ENCODE results near the gene SPATA6L. TPM values are rescaled to one million over a fixed set of nuclear protein-coding genes. Genes with fewer than 3 reads are reported as not detected.

SPATA6L gene
- total and polyA plus RNA-seq, 2 experiments from 2014 or later = 1.7 to 1.9 TPM

DNA sequence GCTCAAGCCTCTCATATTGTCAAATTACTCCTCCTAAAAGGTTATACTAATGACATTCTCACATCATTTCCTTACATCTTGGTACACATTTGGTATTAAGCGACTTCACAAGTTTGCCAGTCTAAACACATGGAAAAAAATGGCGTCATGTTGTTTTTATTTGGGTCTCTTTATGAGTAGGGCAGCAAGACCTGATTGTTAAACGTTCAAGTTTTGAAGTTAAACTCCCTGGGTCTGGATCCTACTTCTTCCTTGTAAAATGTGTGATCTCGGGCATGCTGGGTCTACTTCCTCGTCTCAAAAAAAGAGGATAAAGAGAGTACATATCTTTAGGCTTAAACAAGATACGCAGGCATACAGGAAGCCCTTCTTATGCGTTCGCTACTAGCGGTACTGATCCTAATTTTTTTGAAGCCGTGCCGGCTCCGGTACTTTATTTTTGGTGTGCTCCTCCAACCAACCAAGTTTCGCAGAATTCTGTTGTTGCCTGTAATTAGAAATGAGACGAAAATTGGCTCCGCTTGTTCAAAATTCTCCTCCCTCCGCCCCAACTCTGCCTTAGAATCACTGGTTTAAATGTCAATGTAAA, 12.5 kb upstream of the SPATA6L start:
- Mint-ChIP-seq H3K27ac (no peak overlapping the region), H3K4me3 (no peak overlapping the region), H3K36me3 (ENCODE audit: low read depth) (no peaks in the 10 kb centered on the region), H3K9me3 (no peaks in the 10 kb centered on the region), H3K27me3 (ENCODE audit: insufficient read depth, low read depth, poor library complexity) (peaks cover 3% of the 10 kb centered on the region), H3K4me1 (no peaks in the 10 kb centered on the region; the same call in 2 of the 3 replicates)
- Histone ChIP-seq H3K79me2 (replicated peaks; ENCODE audit: insufficient read depth) (peaks cover 37% of the 10 kb centered on the region), H3K4me1 (ENCODE audit: insufficient read depth) (peaks cover 24% of the 10 kb centered on the region), H3K27me3 (ENCODE audit: insufficient read depth) (no peaks in the 10 kb centered on the region), H2AFZ (peak overlapping the region; percentile 16; the same call in 1 of the 2 replicates), H3K27ac (ENCODE audit: low read depth) (peak overlapping the region; percentile 99), H3K36me3 (ENCODE audit: insufficient read depth) (no peaks in the 10 kb centered on the region), H3K9me2 (ENCODE audit: insufficient read depth) (no peaks in the 10 kb centered on the region), H3K4me2 (peak overlapping the region; percentile 79), H4K20me1 (replicated peaks; ENCODE audit: insufficient read depth) (no peaks in the 10 kb centered on the region), H3F3A (replicated peaks; ENCODE audit: low read depth) (peaks cover 7% of the 10 kb centered on the region), H3K4me3 (peak overlapping the region; percentile 94)
- peak; percentile 43 for DNase-seq (ENCODE audit: low spot score)
- TF ChIP-seq REST (IDR thresholded peaks at IDR 0.05; ENCODE audit: unreplicated experiment) (no peak), EZH2 (IDR thresholded peaks at IDR 0.05; ENCODE audit: low read depth, unreplicated experiment) (no peak), CREB1 (CRISPR knock-in tag; IDR thresholded peaks at IDR 0.05; ENCODE audit: low read depth) (no peak), JUNB (IDR thresholded peaks at IDR 0.05; ENCODE audit: unreplicated experiment) (no peak), ZNF331 (CRISPR knock-in tag; IDR thresholded peaks at IDR 0.05; ENCODE audit: low read depth) (no peak)
- TF ChIP-seq, protein P1, sequence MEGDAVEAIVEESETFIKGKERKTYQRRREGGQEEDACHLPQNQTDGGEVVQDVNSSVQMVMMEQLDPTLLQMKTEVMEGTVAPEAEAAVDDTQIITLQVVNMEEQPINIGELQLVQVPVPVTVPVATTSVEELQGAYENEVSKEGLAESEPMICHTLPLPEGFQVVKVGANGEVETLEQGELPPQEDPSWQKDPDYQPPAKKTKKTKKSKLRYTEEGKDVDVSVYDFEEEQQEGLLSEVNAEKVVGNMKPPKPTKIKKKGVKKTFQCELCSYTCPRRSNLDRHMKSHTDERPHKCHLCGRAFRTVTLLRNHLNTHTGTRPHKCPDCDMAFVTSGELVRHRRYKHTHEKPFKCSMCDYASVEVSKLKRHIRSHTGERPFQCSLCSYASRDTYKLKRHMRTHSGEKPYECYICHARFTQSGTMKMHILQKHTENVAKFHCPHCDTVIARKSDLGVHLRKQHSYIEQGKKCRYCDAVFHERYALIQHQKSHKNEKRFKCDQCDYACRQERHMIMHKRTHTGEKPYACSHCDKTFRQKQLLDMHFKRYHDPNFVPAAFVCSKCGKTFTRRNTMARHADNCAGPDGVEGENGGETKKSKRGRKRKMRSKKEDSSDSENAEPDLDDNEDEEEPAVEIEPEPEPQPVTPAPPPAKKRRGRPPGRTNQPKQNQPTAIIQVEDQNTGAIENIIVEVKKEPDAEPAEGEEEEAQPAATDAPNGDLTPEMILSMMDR (conservative IDR thresholded peaks at IDR 0.05; ENCODE audit: low read depth in 2 of 2) = no peak
- ATAC-seq = peak; percentile 9

DNA sequence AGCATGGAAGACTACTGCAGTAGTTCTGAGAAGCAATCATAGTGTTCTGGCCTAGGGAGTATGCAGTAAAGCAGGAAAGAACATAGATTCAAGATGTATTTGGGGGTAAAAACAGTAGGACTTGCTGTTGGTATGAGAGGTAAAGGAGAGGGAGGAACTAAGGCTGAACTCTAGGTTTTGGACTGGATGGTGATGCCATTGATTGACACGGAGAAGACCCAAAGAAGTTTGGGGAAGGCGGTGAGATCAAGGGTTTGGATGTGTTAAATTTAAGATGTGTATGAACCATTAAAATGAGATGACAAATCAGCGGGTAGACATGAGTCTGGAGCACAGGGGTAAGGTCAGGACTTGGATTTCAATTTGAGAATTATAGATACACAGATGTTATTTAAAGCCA, 11.1 kb upstream of the SPATA6L start:
- Histone ChIP-seq H3F3A (replicated peaks; ENCODE audit: low read depth) (peaks cover 7% of the 10 kb centered on the region), H3K27ac (ENCODE audit: low read depth) (peak overlapping the region; percentile 99), H4K20me1 (replicated peaks; ENCODE audit: insufficient read depth) (no peaks in the 10 kb centered on the region), H3K4me3 (0 out of 2 replicates have a peak overlapping the region, but pooled peaks have one; percentile 94), H3K4me1 (ENCODE audit: insufficient read depth) (peaks cover 24% of the 10 kb centered on the region), H2AFZ (peak overlapping the region; percentile 54; the same call in 1 of the 2 replicates), H3K9me2 (ENCODE audit: insufficient read depth) (no peaks in the 10 kb centered on the region), H3K27me3 (ENCODE audit: insufficient read depth) (no peaks in the 10 kb centered on the region), H3K4me2 (peak overlapping the region; percentile 79; the same call in 1 of the 2 replicates), H3K36me3 (ENCODE audit: insufficient read depth) (no peaks in the 10 kb centered on the region), H3K79me2 (replicated peaks; ENCODE audit: insufficient read depth) (peaks cover 25% of the 10 kb centered on the region)
- ATAC-seq (no peak), DNase-seq (ENCODE audit: low spot score) (no peak)
- Mint-ChIP-seq H3K27me3 (ENCODE audit: insufficient read depth, low read depth, poor library complexity) (peaks cover 3% of the 10 kb centered on the region), H3K36me3 (ENCODE audit: low read depth) (no peaks in the 10 kb centered on the region), H3K9me3 (no peaks in the 10 kb centered on the region), H3K27ac (no peak overlapping the region), H3K4me3 (no peak overlapping the region), H3K4me1 (no peaks in the 10 kb centered on the region; the same call in 2 of the 3 replicates)
- TF ChIP-seq REST (IDR thresholded peaks at IDR 0.05; ENCODE audit: unreplicated experiment) = no peak
- TF ChIP-seq ZNF114 (CRISPR knock-in tag; IDR thresholded peaks at IDR 0.05) = no peak
- TF ChIP-seq NANOG (IDR thresholded peaks at IDR 0.05; ENCODE audit: borderline replicate concordance) = no peak
- TF ChIP-seq ZNF331 (CRISPR knock-in tag; IDR thresholded peaks at IDR 0.05; ENCODE audit: low read depth) = no peak
- TF ChIP-seq, protein P2, sequence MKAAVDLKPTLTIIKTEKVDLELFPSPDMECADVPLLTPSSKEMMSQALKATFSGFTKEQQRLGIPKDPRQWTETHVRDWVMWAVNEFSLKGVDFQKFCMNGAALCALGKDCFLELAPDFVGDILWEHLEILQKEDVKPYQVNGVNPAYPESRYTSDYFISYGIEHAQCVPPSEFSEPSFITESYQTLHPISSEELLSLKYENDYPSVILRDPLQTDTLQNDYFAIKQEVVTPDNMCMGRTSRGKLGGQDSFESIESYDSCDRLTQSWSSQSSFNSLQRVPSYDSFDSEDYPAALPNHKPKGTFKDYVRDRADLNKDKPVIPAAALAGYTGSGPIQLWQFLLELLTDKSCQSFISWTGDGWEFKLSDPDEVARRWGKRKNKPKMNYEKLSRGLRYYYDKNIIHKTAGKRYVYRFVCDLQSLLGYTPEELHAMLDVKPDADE (IDR thresholded peaks at IDR 0.05) = no peak
- no peak for TF ChIP-seq CREB1 (CRISPR knock-in tag; IDR thresholded peaks at IDR 0.05; ENCODE audit: low read depth)
- TF ChIP-seq STAT1 (IDR thresholded peaks at IDR 0.05; ENCODE audit: unreplicated experiment) = no peak
- TF ChIP-seq EZH2 (IDR thresholded peaks at IDR 0.05; ENCODE audit: low read depth, unreplicated experiment) = no peak
